Skeletal muscle cell (primary cell): ENCODE results near the gene RASA3.
"Not testable (repeated sequence)": the region's sequence is repeated elsewhere in the genome, so short reads cannot be mapped to it uniquely, and the experiment has no call there.

Experiments used
- DNase-seq: peaks from one replicate; pipeline ENCODE4 v3.0.0-alpha.2; 2010; ENCODE audit warnings: low read depth
- H3K4me3 ChIP-seq: 2 replicates; pipeline ENCODE4 v1.5.1; 2011; ENCODE audit warnings: low read depth, mild to moderate bottlenecking, control low read depth, low read length, moderate library complexity

Gene RASA3

GRCh38 chr13:114076329-114077090 lies 55.9 kb downstream of the RASA3 start:
- DNase-seq: no peak

GRCh38 chr13:114075811-114076210 lies 56.6 kb downstream of the RASA3 start:
- not testable (repeated sequence) for DNase-seq, H3K4me3 ChIP-seq

More at GRCh38 chr13:114076329-114077090, 55.9 kb downstream of the RASA3 start:
- no peak overlapping the region for H3K4me3 ChIP-seq

GRCh38 chr13:114074671-114075315 lies 57.6 kb downstream of the RASA3 start:
- DNase-seq: no peak
- no peak overlapping the region for H3K4me3 ChIP-seq

- no peak for DNase-seq
- H3K4me3 ChIP-seq: no peak overlapping the region
Observed at GRCh38 chr13:114073881-114074612, 58.4 kb downstream of the RASA3 start.

- no peak overlapping the region for H3K4me3 ChIP-seq
- no peak for DNase-seq
Observed at GRCh38 chr13:114072421-114072820, 60.0 kb downstream of the RASA3 start.

- H3K4me3 ChIP-seq: no peak overlapping the region
Observed at GRCh38 chr13:114071991-114072390, 60.4 kb downstream of the RASA3 start.

GRCh38 chr13:114071410-114071809 lies 61.0 kb downstream of the RASA3 start:
- DNase-seq: no peak
- H3K4me3 ChIP-seq: no peak overlapping the region

More at GRCh38 chr13:114071991-114072390, 60.4 kb downstream of the RASA3 start:
- no peak for DNase-seq

- H3K4me3 ChIP-seq: no peak overlapping the region
- DNase-seq: no peak
Observed at GRCh38 chr13:114070098-114070799, 62.2 kb downstream of the RASA3 start.

GRCh38 chr13:114069376-114070097 lies 62.9 kb downstream of the RASA3 start:
- no peak for DNase-seq
- H3K4me3 ChIP-seq: no peak overlapping the region

GRCh38 chr13:114068656-114069318 lies 63.6 kb downstream of the RASA3 start:
- DNase-seq: peak; percentile 42
- H3K4me3 ChIP-seq: no peak overlapping the region

- no peak overlapping the region for H3K4me3 ChIP-seq
- no peak for DNase-seq
Observed at GRCh38 chr13:114067886-114068651, 64.4 kb downstream of the RASA3 start.

- no peak overlapping the region for H3K4me3 ChIP-seq
- DNase-seq: peak; percentile 48
Observed at GRCh38 chr13:114067381-114067885, 65.0 kb downstream of the RASA3 start.

- H3K4me3 ChIP-seq: no peak overlapping the region
- no peak for DNase-seq
Observed at GRCh38 chr13:114066956-114067355, 65.5 kb downstream of the RASA3 start.

- H3K4me3 ChIP-seq: no peak overlapping the region
- no peak for DNase-seq
Observed at GRCh38 chr13:114065926-114066774, 66.3 kb downstream of the RASA3 start.

- peak overlapping the region; percentile 38 for H3K4me3 ChIP-seq
Observed at GRCh38 chr13:114065141-114065925, 67.1 kb downstream of the RASA3 start.

More at GRCh38 chr13:114065141-114065925, 67.1 kb downstream of the RASA3 start:
- DNase-seq: peak; percentile 97
